ENCODE measurements around the gene PLXDC1.

The PLXDC1 gene

GRCh38 chr17:39150104-39150634, 1.3 kb downstream of the PLXDC1 start:
- POLR2A ChIA-PET = no interaction called here
- CTCF ChIA-PET = interaction anchor here (12.4 kb wide), 1 partner anchor 168 kb away, joined by 266 read pairs; no protein-coding TSS in a partner anchor
- H3K4me3 ChIP-seq (ENCODE audit: low read depth, low read length) = no peak overlapping the region

GRCh38 chr17:39147221-39148185, 3.9 kb downstream of the PLXDC1 start:
- no peak overlapping the region for H3K4me3 ChIP-seq (ENCODE audit: low read depth, low read length)
- no peaks in the 10 kb centered on the region for H3K36me3 ChIP-seq (ENCODE audit: control insufficient read depth in 2 of 2, insufficient read depth in 1 of 2, low read length in 2 of 2)
- TF ChIP-seq ZNF768 (tag by site-specific recombination; IDR thresholded peaks at IDR 0.05) (no peak), ZNF184 (tag by site-specific recombination; IDR thresholded peaks at IDR 0.05) (no peak), REST (tag by site-specific recombination; IDR thresholded peaks at IDR 0.05) (no peak), ZNF398 (tag by site-specific recombination; IDR thresholded peaks at IDR 0.05) (0 out of 2 replicates have a peak, but pooled peaks have one; percentile 12), ZNF341 (tag by site-specific recombination; IDR thresholded peaks at IDR 0.05; ENCODE audit: low read depth) (peak; percentile 29; the same call in 1 of the 2 replicates), KLF10 (tag by site-specific recombination; IDR thresholded peaks at IDR 0.05) (no peak), ZNF19 (tag by site-specific recombination; IDR thresholded peaks at IDR 0.05; ENCODE audit: low read depth) (no peak)
- TF ChIP-seq, protein P1, sequence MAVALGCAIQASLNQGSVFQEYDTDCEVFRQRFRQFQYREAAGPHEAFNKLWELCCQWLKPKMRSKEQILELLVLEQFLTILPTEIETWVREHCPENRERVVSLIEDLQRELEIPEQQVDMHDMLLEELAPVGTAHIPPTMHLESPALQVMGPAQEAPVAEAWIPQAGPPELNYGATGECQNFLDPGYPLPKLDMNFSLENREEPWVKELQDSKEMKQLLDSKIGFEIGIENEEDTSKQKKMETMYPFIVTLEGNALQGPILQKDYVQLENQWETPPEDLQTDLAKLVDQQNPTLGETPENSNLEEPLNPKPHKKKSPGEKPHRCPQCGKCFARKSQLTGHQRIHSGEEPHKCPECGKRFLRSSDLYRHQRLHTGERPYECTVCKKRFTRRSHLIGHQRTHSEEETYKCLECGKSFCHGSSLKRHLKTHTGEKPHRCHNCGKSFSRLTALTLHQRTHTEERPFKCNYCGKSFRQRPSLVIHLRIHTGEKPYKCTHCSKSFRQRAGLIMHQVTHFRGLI (tag by site-specific recombination; IDR thresholded peaks at IDR 0.05) = no peak
- TF ChIP-seq, protein P2, sequence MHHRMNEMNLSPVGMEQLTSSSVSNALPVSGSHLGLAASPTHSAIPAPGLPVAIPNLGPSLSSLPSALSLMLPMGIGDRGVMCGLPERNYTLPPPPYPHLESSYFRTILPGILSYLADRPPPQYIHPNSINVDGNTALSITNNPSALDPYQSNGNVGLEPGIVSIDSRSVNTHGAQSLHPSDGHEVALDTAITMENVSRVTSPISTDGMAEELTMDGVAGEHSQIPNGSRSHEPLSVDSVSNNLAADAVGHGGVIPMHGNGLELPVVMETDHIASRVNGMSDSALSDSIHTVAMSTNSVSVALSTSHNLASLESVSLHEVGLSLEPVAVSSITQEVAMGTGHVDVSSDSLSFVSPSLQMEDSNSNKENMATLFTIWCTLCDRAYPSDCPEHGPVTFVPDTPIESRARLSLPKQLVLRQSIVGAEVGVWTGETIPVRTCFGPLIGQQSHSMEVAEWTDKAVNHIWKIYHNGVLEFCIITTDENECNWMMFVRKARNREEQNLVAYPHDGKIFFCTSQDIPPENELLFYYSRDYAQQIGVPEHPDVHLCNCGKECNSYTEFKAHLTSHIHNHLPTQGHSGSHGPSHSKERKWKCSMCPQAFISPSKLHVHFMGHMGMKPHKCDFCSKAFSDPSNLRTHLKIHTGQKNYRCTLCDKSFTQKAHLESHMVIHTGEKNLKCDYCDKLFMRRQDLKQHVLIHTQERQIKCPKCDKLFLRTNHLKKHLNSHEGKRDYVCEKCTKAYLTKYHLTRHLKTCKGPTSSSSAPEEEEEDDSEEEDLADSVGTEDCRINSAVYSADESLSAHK (tag by site-specific recombination; IDR thresholded peaks at IDR 0.05) = no peak
- no peak overlapping the region for H3K27ac ChIP-seq (ENCODE audit: extremely low read depth, low read depth, low read length)
- ChIA-PET CTCF (interaction anchor here (0.5 to 12.4 kb wide), 7 partner anchors 17 to 165 kb away, joined by 3 to 266 read pairs (median 4); partner anchors contain the start of gene ARL5C), POLR2A (interaction anchor here (0.6 kb wide), 1 partner anchor 58 kb away, joined by 5 read pairs; no protein-coding TSS in a partner anchor)
- no peaks in the 10 kb centered on the region for H3K9me3 ChIP-seq (ENCODE audit: control insufficient read depth, insufficient read depth, low read depth, low read length)
- H3K4me1 ChIP-seq (ENCODE audit: control insufficient read depth, insufficient read depth, low read length) = peaks cover 3% of the 10 kb centered on the region

More at GRCh38 chr17:39150104-39150634, 1.3 kb downstream of the PLXDC1 start:
- H3K36me3 ChIP-seq (ENCODE audit: control insufficient read depth in 2 of 2, insufficient read depth in 1 of 2, low read length in 2 of 2) = no peaks in the 10 kb centered on the region
- H3K27ac ChIP-seq (ENCODE audit: extremely low read depth, low read depth, low read length) = no peak overlapping the region
- no peaks in the 10 kb centered on the region for H3K9me3 ChIP-seq (ENCODE audit: control insufficient read depth, insufficient read depth, low read depth, low read length)
- peaks cover 3% of the 10 kb centered on the region for H3K4me1 ChIP-seq (ENCODE audit: control insufficient read depth, insufficient read depth, low read length)
- TF ChIP-seq ZIC2 (tag by site-specific recombination; IDR thresholded peaks at IDR 0.05) = peak; percentile 62
- TF ChIP-seq HIC1 (tag by site-specific recombination; IDR thresholded peaks at IDR 0.05) = no peak
